ENCODE data around the gene ADRA1B.

ADRA1B gene

GRCh38 chr5:159905496-159905895 lies 10.8 kb upstream of the ADRA1B start:
- no peak for DNase-seq (ENCODE audit: extremely low spot score)
- CTCF ChIA-PET = no interaction called here
- POLR2A ChIA-PET = no interaction called here
- no peak for TF ChIP-seq CTCF (IDR thresholded peaks at IDR 0.05; ENCODE audit: control extremely low read depth, extremely low read depth, low read depth, missing control alignments)

- ChIA-PET CTCF (no interaction called here), POLR2A (no interaction called here)
- no peak for TF ChIP-seq CTCF (IDR thresholded peaks at IDR 0.05; ENCODE audit: control extremely low read depth, extremely low read depth, low read depth, missing control alignments)
- no peak for DNase-seq (ENCODE audit: extremely low spot score)
Measured at GRCh38 chr5:159906463-159906862, 9.8 kb upstream of the ADRA1B start.

GRCh38 chr5:159906943-159907342 lies 9.3 kb upstream of the ADRA1B start:
- no peak for DNase-seq (ENCODE audit: extremely low spot score)
- no peak for TF ChIP-seq CTCF (IDR thresholded peaks at IDR 0.05; ENCODE audit: control extremely low read depth, extremely low read depth, low read depth, missing control alignments)
- CTCF ChIA-PET = interaction anchor here (1.2 to 1.7 kb wide), 2 partner anchors 13 to 36 kb away, joined by 3 to 5 read pairs; no protein-coding TSS in a partner anchor
- POLR2A ChIA-PET = no interaction called here

GRCh38 chr5:159907689-159908590 lies 8.3 kb upstream of the ADRA1B start:
- DNase-seq (ENCODE audit: extremely low spot score) = no peak
- no peak for TF ChIP-seq CTCF (IDR thresholded peaks at IDR 0.05; ENCODE audit: control extremely low read depth, extremely low read depth, low read depth, missing control alignments)
- POLR2A ChIA-PET = interaction anchor here (1.1 kb wide), 1 partner anchor 11 kb away, joined by 5 read pairs; no protein-coding TSS in a partner anchor
- CTCF ChIA-PET = interaction anchor here (1.2 to 1.7 kb wide), 2 partner anchors 12 to 37 kb away, joined by 3 to 5 read pairs; no protein-coding TSS in a partner anchor

GRCh38 chr5:159908591-159908940 lies 7.7 kb upstream of the ADRA1B start:
- no peak for DNase-seq (ENCODE audit: extremely low spot score)
- POLR2A ChIA-PET = interaction anchor here (1.1 kb wide), 1 partner anchor 11 kb away, joined by 5 read pairs; no protein-coding TSS in a partner anchor
- CTCF ChIA-PET = interaction anchor here (1.7 kb wide), 1 partner anchor 11 kb away, joined by 5 read pairs; no protein-coding TSS in a partner anchor
- TF ChIP-seq CTCF (IDR thresholded peaks at IDR 0.05; ENCODE audit: control extremely low read depth, extremely low read depth, low read depth, missing control alignments) = no peak

- no peak for DNase-seq (ENCODE audit: extremely low spot score)
- no peak for TF ChIP-seq CTCF (IDR thresholded peaks at IDR 0.05; ENCODE audit: control extremely low read depth, extremely low read depth, low read depth, missing control alignments)
- CTCF ChIA-PET = no interaction called here
- POLR2A ChIA-PET = interaction anchor here (1.1 kb wide), 1 partner anchor 10 kb away, joined by 5 read pairs; no protein-coding TSS in a partner anchor
Measured at GRCh38 chr5:159909126-159909525, 7.2 kb upstream of the ADRA1B start.

Measured in GM10248 (cell line).